ENCODE results near the gene CEP250.
"Not testable (repeated sequence)": the region's sequence is repeated elsewhere in the genome, so short reads cannot be mapped to it uniquely, and the experiment has no call there.

The CEP250 gene, protein sequence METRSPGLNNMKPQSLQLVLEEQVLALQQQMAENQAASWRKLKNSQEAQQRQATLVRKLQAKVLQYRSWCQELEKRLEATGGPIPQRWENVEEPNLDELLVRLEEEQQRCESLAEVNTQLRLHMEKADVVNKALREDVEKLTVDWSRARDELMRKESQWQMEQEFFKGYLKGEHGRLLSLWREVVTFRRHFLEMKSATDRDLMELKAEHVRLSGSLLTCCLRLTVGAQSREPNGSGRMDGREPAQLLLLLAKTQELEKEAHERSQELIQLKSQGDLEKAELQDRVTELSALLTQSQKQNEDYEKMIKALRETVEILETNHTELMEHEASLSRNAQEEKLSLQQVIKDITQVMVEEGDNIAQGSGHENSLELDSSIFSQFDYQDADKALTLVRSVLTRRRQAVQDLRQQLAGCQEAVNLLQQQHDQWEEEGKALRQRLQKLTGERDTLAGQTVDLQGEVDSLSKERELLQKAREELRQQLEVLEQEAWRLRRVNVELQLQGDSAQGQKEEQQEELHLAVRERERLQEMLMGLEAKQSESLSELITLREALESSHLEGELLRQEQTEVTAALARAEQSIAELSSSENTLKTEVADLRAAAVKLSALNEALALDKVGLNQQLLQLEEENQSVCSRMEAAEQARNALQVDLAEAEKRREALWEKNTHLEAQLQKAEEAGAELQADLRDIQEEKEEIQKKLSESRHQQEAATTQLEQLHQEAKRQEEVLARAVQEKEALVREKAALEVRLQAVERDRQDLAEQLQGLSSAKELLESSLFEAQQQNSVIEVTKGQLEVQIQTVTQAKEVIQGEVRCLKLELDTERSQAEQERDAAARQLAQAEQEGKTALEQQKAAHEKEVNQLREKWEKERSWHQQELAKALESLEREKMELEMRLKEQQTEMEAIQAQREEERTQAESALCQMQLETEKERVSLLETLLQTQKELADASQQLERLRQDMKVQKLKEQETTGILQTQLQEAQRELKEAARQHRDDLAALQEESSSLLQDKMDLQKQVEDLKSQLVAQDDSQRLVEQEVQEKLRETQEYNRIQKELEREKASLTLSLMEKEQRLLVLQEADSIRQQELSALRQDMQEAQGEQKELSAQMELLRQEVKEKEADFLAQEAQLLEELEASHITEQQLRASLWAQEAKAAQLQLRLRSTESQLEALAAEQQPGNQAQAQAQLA (N-terminal part only)

DNA sequence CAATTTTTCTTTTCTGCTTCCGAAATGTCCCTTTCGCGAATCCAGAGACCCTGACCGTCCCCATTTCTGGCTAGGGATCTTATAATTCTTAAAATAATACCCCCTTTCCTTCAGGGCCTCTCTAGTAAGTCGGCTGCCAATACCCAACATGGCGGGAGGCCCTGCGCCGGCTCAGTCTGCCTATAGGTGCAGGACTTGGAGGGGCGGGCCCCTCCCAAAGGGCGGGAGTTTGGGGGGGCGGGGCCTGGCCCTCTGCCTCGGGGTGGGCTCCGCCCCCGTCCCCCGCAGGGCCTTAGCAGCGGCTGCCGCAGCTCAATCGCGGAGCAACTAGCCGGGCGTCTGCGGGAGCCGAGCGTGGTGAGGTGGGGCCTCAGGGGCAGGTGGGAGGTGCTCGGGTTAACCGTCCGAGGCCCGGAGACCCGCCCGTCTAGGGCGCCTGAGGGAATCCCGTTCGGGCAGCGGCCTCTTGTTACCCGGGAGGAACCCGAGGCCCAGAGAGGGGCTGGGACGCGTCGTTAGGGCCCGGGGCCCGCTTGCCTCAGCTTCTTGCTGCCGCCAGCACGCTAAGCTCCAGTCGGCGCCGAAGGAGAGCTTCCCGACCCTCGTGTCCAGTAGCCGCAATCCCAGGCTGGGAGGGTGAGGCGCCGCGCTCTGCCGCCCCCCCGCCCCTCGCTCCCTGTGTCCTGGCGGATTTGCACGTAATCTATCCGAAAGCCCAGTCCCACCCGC, at the start of gene CEP250:
TSS of gene CEP250 (plus strand) at position 718 of the 729 bp plus-strand sequence. CDS start 6,770 bp downstream, outside the sequence.
- peak; percentile 89 for DNase-seq (ENCODE audit: low read depth)

DNA sequence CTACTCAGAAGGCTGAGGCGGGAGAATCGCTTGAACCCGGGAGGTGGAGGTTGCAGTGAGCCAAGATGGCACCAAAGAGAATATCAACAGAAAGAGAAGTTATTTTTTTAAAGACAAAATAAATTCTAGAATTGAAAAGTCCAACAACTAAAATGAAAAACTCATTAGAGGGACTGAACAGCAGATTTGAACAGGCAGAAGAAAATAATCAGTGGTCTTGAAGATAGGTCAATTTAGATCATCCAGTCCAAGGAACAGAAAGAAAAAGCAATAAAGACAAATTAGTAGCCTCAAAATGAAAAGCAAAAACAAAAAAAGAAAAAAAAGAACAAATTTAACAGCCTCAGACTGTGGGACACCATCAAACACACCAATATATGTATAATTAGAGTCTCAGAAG, 49.6 kb upstream of the CEP250 start:
- no peak for DNase-seq (ENCODE audit: low read depth)

DNA sequence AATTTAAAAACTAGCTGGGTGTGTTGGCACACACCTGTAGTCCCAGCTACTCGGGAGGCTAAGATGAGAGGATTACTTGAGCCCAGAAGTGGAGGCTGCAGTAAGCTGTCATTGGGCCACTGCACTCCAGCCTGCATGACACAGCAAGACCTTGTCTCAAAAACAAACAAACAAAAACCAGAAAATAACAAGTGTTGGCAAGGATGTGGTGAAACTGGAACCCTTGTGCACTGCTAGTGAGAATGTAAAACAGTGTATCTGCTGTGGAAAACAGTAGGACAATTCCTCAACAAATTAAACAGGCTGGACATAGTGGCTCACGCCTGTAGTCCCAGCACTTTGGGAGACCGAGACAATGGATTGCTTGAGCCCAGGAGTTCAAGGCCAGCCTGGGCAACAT, 47.1 kb upstream of the CEP250 start:
- no peak for DNase-seq (ENCODE audit: low read depth)

DNA sequence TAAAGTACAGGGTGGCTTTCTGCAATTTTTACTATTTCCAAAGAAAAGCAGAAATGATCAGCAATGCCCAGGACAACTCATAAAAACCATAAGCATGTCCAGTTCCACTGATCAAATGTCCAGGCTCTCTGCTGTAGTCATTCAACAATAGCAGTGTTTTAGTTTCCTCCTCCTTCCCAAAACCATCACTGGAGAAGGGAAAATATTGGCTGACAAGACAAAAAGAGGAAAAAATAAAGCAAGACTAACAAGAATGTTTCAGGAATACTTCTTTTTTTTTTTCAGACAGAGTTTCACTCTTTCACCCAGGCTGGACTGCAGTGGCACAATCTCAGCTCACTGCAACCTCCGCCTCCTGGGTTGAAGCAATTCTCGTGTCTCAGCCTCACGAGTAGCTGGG, 45.9 kb upstream of the CEP250 start:
- no peak for DNase-seq (ENCODE audit: low read depth)

DNA sequence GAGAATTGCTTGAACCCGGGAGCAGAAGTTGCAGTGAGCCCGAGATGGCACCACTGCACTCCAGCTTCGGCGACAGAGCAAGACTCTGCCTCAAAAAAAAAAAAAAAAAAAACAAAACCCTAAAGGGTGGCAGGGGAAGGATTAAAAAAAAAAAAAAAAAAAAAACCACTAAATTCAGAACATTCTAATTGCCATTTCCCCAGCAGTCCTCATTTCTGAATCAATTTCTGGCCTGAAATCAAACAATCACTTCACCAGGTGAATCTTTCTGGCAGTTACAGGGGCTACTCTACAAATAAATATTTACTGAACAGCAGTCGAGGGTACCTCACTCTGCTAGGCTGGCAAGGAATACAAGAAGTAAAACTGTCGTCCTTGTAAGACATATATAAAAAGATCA, 44.8 kb upstream of the CEP250 start:
- no peak for DNase-seq (ENCODE audit: low read depth)

DNA sequence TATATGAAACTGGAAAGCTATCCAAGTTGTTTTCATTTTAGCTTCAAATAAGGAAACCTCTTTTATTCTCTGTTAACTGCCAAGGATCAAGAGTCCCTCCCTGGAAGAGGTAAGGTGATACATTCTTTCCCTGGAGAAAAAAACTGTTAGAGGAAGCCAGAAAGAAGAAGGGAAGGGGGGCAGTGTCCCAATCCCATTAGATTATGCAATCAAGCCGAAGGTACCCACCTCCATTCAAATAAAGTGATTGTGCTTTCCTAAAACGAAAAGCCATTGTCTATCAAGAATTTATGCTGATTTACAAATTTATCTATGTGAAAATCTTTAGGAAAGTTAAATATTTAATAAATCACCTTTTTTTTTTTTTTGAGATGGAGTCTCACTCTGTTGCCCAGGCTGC, 34.1 kb upstream of the CEP250 start:
- no peak for DNase-seq (ENCODE audit: low read depth)

DNA sequence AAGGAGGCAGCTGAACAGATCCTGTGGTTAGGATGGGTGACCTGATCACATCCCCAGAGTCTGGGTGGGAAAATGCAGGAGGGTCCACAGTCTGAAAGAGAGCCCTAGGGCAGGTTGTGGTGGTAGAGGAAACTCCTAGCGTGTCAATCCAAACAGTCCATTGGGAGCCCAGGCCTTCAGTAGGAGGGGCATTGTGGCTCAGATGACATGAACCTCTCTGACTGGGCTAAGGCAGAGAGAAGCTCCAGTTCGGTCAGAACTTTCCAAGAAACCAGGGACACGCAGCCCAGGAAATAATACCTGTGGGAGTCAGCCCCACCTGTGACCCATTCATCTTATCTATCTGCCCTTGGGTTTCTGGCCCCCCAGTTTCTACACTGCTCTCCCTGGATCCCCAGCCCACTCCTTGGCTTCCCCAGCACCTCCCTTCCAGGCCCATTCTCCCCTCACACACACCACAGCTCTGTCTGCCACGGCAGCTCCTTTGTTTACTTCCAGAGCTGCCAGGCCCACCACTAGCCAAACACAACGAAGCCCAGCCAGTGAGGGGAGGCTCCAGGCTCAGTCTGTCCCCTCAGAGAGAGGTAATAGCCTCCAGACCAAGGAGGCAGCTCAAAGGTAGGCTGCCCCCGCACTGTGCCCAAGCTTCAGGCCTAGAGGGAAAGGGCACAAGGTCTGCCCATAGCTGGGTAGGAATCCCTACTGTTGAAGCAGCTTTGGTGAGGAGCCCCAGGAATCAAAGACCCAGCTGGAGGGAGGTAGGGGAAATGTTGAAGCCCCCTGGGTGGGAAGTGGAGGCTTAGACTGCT, 23.6 kb upstream of the CEP250 start:
- no peak for DNase-seq (ENCODE audit: low read depth)

DNA sequence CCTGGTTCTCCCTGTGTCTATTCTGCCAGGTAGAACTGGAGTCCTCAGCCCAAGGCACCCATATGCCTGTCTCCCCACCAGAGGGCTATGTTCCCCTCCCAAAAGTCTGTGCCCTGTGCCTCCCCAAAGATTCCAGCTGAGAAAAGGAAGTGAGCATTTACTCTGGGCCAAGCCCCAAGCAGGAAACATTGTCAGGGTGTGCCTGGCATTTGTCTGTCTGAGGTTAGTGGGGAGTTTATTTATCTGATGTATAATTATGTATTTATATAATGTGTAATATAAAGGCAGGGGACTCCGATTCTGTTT, 23.0 kb upstream of the CEP250 start:
- DNase-seq (ENCODE audit: low read depth): no peak

DNA sequence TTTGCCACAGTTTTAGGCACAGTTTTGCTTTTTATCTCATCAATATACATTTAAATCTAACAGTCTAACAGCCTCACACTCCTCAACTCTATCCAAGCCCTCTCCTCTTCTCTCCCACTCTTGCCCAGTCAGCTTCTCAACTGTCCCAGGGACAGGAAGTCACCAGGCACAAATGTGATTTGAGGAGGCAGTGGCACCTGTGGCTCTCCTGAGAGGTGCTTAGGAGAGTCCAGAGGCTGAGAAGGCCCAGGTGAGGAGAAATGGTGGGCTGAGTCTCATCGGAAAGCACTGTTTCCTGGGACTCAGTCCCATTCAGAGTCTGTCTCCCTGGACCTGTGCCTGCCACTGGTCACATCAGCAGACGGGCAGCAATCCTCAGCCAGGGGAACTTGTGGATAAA, 22.1 kb upstream of the CEP250 start:
- no peak for DNase-seq (ENCODE audit: low read depth)

DNA sequence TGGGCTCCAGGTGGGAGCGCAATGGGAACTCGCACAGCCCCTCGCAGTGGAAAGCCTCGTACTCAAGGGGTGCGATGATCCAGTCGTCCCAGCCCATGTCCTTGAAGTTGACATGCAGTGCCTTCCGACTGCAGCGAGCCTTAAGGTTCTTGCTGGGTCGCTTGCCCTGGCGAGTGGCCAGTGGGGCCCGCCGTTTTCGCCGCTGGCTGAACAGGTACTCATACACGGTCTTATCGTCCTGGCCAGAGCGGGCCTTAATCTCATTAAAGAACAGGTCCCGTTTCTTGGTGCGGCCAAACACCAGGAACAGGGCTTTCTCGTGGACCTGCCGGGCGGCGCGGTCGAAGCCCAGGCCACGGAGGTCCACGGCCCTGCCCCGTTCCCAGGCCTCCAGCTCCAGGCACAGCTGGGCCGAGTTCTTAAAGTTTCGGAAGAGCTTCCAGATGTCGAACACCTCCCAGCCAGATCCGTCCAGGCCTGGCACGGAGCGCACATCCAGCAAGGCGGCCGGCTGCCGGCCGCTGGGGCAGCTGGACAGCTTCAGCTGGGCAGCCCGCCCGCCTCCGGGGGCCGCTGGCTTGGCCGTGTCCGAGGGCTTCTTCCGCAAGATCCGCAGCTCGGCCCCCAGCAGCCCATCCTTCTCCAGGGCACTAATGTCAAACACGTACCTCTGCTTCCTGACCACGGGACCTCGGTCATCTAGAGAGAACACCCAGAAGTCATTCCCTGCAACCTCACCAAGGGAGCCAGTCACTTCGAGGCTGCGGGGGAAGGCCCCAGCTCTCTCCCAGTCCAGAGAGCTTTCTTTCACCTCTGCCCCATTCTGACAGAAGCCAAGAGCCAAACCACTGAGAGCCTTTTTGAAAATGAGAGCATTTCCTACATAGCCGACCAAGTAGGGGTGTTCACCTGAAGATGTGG, 21.1 kb upstream of the CEP250 start:
- no peak for DNase-seq (ENCODE audit: low read depth)

DNA sequence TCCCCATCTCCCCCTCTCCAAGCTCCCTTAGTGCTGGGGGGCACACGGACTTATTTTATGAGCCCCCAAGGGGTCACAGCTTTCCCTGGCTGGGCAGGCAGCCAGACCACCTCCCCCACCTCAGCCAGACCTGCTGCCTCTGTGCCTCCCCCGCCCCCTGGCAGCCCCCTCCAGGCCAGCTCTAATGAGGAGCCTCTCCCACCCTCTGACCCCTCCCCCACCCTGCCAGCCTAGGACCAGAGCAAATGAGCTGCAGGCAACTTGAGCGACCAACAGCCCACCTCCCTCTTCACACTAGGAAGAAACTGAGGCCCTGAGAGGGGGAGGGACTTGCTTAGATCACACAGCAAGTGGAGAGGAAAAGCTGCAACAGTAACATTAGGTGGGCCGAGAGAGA, 19.2 kb upstream of the CEP250 start:
- no peak for DNase-seq (ENCODE audit: low read depth)

DNA sequence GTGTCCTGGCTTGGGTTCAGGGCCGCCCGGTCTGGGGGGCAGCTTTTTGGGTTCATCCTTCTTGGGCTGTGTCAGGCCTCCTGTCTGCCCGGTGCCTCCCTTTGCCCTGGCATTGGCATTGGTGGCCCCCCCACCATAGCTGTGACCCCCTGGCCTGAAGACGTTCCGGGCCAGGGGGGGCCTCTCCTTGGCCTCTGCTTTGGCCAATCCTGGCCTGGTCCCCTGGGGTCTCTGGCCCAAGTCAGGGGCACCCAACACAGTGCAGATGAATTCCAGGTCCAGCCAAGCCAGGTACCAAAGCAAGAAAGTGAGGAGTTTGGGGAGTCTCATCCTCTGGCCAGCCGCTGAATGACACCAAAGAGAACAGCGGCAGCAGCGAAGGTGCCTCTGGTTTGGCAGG, 17.8 kb upstream of the CEP250 start:
- DNase-seq (ENCODE audit: low read depth): no peak

DNA sequence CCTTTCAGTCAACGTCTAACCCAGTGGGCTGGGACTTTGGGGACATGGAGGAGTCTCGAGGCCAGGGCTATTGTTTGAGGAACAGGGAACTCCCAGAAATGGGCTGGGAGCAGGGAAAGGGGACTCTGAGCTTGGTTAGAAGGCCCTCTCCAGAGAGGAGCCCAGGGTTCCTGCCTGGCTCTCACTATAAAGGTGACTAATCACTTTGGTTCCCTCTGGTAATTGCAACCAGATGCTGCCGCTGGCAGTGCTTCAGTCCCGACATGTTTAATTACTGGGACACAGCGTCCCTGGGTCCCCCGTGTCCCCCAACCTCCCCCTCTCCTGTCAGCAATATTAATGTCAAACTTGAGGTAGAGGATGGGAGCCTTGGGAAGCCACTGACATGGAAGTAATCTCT, 12.4 kb upstream of the CEP250 start:
- DNase-seq (ENCODE audit: low read depth): no peak

DNA sequence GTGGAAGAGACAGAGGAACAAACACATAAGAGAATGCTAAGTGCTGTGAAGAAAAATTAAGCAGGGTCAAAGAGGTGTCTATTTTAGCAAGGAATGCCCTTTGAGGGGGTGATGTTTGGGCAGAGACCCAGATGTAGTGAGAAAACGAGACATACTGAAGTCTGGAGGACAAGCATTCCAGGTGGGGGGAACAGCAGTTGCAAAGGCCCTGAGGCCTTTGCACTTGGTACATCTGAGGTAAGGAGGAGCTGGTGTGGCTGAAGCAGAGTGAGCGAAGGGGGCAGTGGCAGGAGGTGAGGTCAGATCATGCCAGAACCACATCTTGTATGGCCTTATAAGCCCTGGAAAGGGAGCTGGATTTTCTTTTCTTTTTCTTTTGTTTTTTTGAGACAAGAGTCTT, 11.2 kb upstream of the CEP250 start:
- DNase-seq (ENCODE audit: low read depth): no peak

DNA sequence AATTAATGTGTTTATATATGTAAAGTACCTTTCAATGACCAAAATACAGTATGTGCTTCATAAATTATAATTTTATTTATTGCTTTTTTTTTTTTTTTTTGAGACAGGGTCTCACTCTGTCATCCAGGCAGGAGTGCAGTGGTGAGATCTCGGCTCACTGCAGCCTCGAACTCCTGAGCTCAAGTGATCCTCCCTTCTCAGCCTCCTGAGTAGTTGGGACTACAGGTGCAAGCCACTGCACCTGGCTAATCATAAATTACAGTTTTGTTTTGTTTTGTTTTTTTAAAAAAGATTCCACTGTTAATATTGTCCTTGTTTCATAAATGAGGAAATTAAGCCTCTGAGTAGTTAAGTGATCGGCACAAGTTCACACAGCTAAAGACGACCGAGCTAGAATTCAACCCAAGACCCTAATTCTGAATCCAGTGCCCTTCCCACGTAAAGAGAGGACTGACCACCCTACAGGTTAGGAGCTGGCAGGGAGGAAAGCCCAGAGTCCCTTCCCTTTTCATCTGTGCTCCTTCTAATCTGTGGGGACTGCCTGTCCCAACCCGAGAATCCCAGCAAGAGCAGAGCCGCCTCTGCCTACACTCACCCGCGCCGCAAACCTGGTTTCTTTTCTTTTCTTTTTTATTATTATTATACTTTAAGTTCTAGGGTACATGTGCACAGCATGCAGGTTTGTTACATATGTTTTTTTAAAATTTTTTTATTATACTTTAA, 8.9 kb upstream of the CEP250 start:
- no peak for DNase-seq (ENCODE audit: low read depth)

DNA sequence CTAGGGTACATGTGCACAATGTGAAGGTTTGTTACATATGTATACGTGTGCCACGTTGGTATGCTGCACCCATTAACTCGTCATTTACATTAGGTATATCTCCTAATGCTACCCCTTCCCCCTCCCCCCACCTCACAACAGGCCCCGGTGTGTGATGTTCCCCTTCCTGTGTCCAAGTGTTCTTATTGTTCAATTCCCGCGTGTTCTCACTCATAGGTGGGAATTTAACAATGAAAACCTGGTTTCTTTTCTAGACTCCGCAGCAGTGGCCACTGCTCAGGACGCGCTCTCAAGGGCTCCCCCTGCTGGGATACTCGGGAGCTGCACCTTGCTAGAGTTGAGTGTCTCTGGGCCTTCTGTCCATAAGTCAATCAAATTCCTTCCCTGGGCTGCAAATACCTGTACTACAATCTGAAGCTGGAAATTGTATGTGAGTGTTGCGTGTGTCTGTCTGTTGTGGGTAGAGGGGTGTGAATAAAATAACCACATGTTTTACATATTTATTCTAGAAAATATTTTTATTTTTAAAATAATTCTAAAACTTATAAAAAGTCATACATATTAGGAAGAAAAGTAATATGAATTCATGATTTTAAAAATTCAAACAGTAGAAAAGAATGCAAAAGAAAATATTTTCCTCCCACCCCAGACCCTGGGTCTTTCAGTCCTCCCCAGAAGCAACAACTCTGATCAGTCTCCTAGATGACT, 8.2 kb upstream of the CEP250 start:
- DNase-seq (ENCODE audit: low read depth): peak; percentile 71

DNA sequence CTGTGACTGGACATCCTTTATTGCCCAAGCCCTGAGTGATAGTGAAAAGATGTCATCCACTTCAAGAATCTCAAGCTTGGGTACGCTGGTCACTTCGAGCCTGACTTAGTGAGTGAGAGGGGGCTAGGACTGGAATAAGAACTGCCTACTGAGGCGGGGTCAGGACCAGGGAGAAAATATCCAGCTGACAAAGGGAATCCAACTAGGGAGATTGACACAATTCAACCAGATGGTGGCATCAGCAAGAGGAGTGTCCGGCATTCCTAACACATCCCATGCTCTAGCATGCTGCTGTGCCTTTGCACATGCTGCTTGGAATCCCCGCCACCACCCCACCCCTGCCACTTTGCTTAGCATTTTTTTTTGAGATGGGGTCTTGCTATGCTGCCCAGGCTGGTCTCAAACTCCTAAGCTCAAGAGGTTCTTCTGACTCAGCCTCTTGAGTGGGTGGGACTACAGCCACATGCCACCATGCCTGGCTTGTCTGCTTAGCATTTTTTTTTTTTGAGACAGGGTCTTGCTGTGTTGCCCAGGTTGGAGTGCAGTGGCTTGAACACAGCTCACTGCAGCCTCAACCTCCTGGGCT, 6.5 kb upstream of the CEP250 start:
- DNase-seq (ENCODE audit: low read depth): no peak

DNA sequence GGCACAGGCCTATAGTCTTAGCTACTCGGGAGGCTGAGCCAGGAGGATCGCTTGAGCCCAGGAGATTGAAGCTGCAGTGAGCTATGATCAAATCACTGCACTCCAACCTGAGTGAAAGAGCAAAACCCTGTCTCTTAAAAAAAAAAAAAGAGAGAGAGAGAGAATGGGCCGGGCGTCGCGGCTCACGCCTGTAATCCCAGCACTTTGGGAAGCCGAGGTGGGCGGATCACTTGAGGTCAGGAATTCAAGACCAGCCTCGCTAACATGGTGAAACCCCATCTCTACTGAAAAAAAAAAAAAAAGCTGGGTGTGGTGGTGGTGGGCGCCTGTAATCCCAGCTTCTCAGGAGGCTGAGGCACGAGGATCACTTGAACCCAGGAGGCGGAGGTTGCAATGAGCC, 5.5 kb upstream of the CEP250 start:
- not testable (repeated sequence) for DNase-seq (ENCODE audit: low read depth)
